Astrocyte (in vitro differentiated cells and primary cell): ENCODE results near the gene UBALD2. TPM values are rescaled to one million over a fixed set of nuclear protein-coding genes. Genes with fewer than 3 reads are reported as not detected.

ENCODE experiments used
- DNase-seq: peaks from one replicate; pipeline ENCODE4 v3.0.0-alpha.2; 2010; ENCODE audit warnings: low read depth
- FAIRE-seq: peaks from 2 replicates; lab custom pipeline; 2011; peaks lifted over from hg19 to GRCh38; lab: Jason Lieb, UNC
- H2AFZ ChIP-seq: 2 replicates; pipeline ENCODE4 v1.6.0; 2012; ENCODE audit warnings: low read depth, low read length, inconsistent platforms
- H3K27ac ChIP-seq: 2 replicates; pipeline ENCODE4 v1.5.1; 2011; ENCODE audit warnings: low read depth, low read length, inconsistent platforms
- H3K27me3 ChIP-seq: 2 replicates; pipeline ENCODE4 v1.6.0; 2011; ENCODE audit warnings: low read length, inconsistent platforms; ENCODE audit not compliant: insufficient read depth
- H3K36me3 ChIP-seq: 2 replicates; pipeline ENCODE4 v1.5.1; 2011; ENCODE audit warnings: low read length, inconsistent platforms; ENCODE audit not compliant: insufficient read depth
- H3K4me1 ChIP-seq: 2 replicates; pipeline ENCODE4 v1.5.1; 2011; ENCODE audit warnings: low read length, inconsistent platforms; ENCODE audit not compliant: insufficient read depth
- H3K4me2 ChIP-seq: 2 replicates; pipeline ENCODE4 v1.6.0; 2012; ENCODE audit warnings: low read length, inconsistent platforms
- H3K4me3 ChIP-seq: 2 replicates; pipeline ENCODE4 v1.5.1; 2011; ENCODE audit warnings: low read depth, mild to moderate bottlenecking, low read length, inconsistent platforms; ENCODE audit not compliant: insufficient read depth
- H3K79me2 ChIP-seq: 2 replicates; pipeline ENCODE4 v1.6.0; 2012; ENCODE audit warnings: mild to moderate bottlenecking, low read length, inconsistent platforms; ENCODE audit not compliant: insufficient read depth
- H3K9ac ChIP-seq: 2 replicates; pipeline ENCODE4 v1.6.0; 2012; ENCODE audit warnings: mild to moderate bottlenecking, low read length, inconsistent platforms
- H3K9me3 ChIP-seq: 2 replicates; pipeline ENCODE4 v1.5.1; 2012; ENCODE audit warnings: low read depth, mild to moderate bottlenecking, low read length, inconsistent platforms; ENCODE audit not compliant: insufficient read depth
- H4K20me1 ChIP-seq: 2 replicates; pipeline ENCODE4 v1.6.0; 2012; ENCODE audit warnings: low read length, inconsistent platforms; ENCODE audit not compliant: insufficient read depth
- H3K27ac Mint-ChIP-seq: one replicate; pipeline ENCODE4 v1.8.0; 2021; ENCODE audit warnings: mild to moderate bottlenecking, mixed read lengths; ENCODE audit not compliant: unreplicated experiment
- H3K27me3 Mint-ChIP-seq: one replicate; pipeline ENCODE4 v1.8.0; 2021; ENCODE audit warnings: low read depth, mixed read lengths; ENCODE audit not compliant: unreplicated experiment
- H3K36me3 Mint-ChIP-seq: one replicate; pipeline ENCODE4 v1.8.0; 2021; ENCODE audit warnings: low read depth, mixed read lengths; ENCODE audit not compliant: unreplicated experiment
- H3K4me1 Mint-ChIP-seq: one replicate; pipeline ENCODE4 v1.8.0; 2021; ENCODE audit warnings: low read depth, mixed read lengths; ENCODE audit not compliant: unreplicated experiment
- H3K4me3 Mint-ChIP-seq: one replicate; pipeline ENCODE4 v1.8.0; 2021; ENCODE audit warnings: mild to moderate bottlenecking, moderate library complexity, mixed read lengths; ENCODE audit not compliant: unreplicated experiment
- H3K9me3 Mint-ChIP-seq: one replicate; pipeline ENCODE4 v1.8.0; 2021; ENCODE audit warnings: mild to moderate bottlenecking, mixed read lengths; ENCODE audit not compliant: unreplicated experiment
- EZH2 ChIP-seq: IDR thresholded peaks from 2 replicates; pipeline ENCODE4 v1.6.1; 2012; ENCODE audit warnings: mild to moderate bottlenecking, low read length, inconsistent platforms; ENCODE audit not compliant: insufficient read depth
- total RNA-seq: library from RNA; stranded (reverse); gene quantifications from 2 replicates; pipeline ENCODE4 v1.2.1, GENCODE V29; 2021
- TF ChIP-seq, protein P1 (sequence below): IDR thresholded peaks from 2 replicates; pipeline ENCODE4 v1.5.1; 2011; ENCODE audit warnings: low read depth, mild to moderate bottlenecking, inconsistent platforms, low read length, moderate library complexity; ENCODE audit not compliant: insufficient read depth

Gene UBALD2
- total RNA-seq, 1 donor from 2014 or later, result 32.8 TPM

DNA sequence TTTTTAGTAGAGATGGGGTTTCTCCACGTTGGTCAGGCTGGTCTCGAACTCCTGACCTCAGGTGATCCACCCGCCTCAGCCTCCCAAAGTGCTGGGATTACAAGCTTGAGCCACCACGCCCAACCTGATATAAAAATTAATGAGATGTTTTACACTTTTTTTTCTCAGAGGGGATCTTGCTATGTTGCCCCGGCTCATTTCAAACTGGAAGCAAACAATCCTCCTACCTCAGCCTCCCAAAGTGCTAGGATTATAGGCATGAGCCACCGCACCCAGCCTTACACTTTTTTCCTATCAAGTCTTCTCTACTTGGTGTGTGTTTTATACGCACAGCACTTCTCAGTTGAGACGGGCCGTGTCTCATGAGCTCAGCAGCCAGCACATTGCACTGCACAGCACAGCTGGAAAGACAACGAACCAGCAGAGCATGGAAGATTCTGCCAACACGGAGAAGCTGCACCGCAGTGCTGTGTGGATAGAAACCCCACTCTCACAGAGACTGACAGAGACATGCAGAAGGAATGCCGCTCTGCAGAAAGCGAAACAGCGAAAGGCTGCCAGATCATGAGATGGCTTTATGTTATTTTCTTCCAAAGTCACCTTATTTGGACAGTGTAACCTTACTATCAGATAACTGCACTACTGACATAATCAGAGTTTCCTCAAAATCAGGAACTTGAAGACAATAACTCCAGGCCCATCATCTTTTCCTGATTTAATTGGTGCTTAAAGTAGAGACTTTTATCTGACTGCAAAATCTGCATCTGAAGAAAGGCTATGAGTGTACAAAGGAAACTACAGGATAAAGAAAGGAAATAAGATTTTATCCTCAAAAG lies 49.5 kb downstream of the UBALD2 start:
- Histone ChIP-seq H3K4me1 (no peaks in the 10 kb centered on the region), H3K9ac (no peak overlapping the region), H3K27me3 (no peaks in the 10 kb centered on the region), H2AFZ (no peak overlapping the region), H4K20me1 (peaks cover 12% of the 10 kb centered on the region), H3K79me2 (no peaks in the 10 kb centered on the region), H3K36me3 (peaks cover 35% of the 10 kb centered on the region), H3K4me3 (no peak overlapping the region), H3K4me2 (no peak overlapping the region), H3K9me3 (no peaks in the 10 kb centered on the region), H3K27ac (no peak overlapping the region)
- Mint-ChIP-seq H3K36me3 (peaks cover 9% of the 10 kb centered on the region), H3K27ac (no peak overlapping the region), H3K4me3 (no peak overlapping the region), H3K27me3 (no peaks in the 10 kb centered on the region), H3K9me3 (no peaks in the 10 kb centered on the region), H3K4me1 (peaks cover 4% of the 10 kb centered on the region)
- FAIRE-seq, result no peak
- no peak for DNase-seq
- TF ChIP-seq EZH2, result no peak
- TF ChIP-seq, protein P1, sequence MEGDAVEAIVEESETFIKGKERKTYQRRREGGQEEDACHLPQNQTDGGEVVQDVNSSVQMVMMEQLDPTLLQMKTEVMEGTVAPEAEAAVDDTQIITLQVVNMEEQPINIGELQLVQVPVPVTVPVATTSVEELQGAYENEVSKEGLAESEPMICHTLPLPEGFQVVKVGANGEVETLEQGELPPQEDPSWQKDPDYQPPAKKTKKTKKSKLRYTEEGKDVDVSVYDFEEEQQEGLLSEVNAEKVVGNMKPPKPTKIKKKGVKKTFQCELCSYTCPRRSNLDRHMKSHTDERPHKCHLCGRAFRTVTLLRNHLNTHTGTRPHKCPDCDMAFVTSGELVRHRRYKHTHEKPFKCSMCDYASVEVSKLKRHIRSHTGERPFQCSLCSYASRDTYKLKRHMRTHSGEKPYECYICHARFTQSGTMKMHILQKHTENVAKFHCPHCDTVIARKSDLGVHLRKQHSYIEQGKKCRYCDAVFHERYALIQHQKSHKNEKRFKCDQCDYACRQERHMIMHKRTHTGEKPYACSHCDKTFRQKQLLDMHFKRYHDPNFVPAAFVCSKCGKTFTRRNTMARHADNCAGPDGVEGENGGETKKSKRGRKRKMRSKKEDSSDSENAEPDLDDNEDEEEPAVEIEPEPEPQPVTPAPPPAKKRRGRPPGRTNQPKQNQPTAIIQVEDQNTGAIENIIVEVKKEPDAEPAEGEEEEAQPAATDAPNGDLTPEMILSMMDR, result no peak

DNA sequence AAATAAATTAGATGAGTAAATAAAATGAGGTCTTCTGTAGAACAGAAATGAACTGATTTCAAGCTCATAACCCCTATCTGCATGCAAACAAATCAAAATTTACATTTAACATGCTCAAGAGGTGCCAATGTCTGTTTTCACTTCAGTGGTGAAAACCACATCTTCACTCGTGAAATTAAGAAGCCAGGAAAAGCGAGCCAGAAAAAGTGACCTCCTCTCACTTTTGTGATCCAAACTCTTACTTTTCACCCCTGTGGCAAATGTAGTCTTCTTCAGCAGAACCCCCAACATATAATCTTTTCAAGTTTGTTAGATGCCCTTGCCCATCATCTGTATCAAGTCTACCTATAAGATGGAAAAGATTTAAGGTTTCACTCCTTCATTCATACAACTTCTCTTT lies 52.4 kb downstream of the UBALD2 start:
- H4K20me1 ChIP-seq, result peaks cover 10% of the 10 kb centered on the region
- H3K4me1 ChIP-seq, result no peaks in the 10 kb centered on the region
- no peak overlapping the region for H3K27ac ChIP-seq
- H3K27me3 ChIP-seq, result no peaks in the 10 kb centered on the region
- peaks cover 28% of the 10 kb centered on the region for H3K36me3 ChIP-seq
- H3K79me2 ChIP-seq, result no peaks in the 10 kb centered on the region
- Mint-ChIP-seq H3K27ac (no peak overlapping the region), H3K4me1 (peaks cover 4% of the 10 kb centered on the region), H3K36me3 (peaks cover 13% of the 10 kb centered on the region), H3K9me3 (no peaks in the 10 kb centered on the region), H3K4me3 (no peak overlapping the region), H3K27me3 (no peaks in the 10 kb centered on the region)
- H2AFZ ChIP-seq, result no peak overlapping the region
- H3K4me3 ChIP-seq, result no peak overlapping the region
- TF ChIP-seq EZH2, result no peak
- TF ChIP-seq, protein P1, result no peak
- H3K4me2 ChIP-seq, result no peak overlapping the region
- no peaks in the 10 kb centered on the region for H3K9me3 ChIP-seq
- no peak overlapping the region for H3K9ac ChIP-seq
- FAIRE-seq, result no peak
- DNase-seq, result no peak

DNA sequence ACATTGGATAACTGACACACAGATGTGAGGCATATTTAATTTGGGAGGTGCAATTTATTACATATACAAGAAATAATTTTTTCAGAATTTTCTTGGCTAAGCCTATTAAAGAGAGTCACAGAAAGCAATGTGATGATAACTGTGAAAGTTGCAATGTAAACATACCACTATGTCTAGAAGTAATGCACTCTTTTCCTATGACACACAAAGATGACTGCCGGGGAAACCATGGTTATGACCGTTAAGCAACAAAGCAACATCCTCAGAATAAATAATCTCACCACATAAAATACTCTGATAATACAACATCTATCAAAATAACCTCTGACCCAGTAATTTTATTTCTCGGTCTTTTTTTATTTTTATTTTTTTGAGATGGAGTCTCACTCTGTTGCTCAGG lies 53.4 kb downstream of the UBALD2 start:
- Histone ChIP-seq H3K79me2 (no peaks in the 10 kb centered on the region), H3K27me3 (no peaks in the 10 kb centered on the region), H3K9me3 (no peaks in the 10 kb centered on the region), H3K27ac (peak overlapping the region; percentile 33), H3K36me3 (peaks cover 18% of the 10 kb centered on the region), H3K4me1 (no peaks in the 10 kb centered on the region), H3K4me3 (no peak overlapping the region), H3K9ac (no peak overlapping the region), H3K4me2 (no peak overlapping the region), H4K20me1 (peaks cover 10% of the 10 kb centered on the region), H2AFZ (no peak overlapping the region)
- Mint-ChIP-seq H3K27me3 (no peaks in the 10 kb centered on the region), H3K27ac (no peak overlapping the region), H3K4me1 (peaks cover 4% of the 10 kb centered on the region), H3K9me3 (no peaks in the 10 kb centered on the region), H3K4me3 (no peak overlapping the region), H3K36me3 (peaks cover 10% of the 10 kb centered on the region)
- no peak for FAIRE-seq
- no peak for TF ChIP-seq EZH2
- TF ChIP-seq, protein P1, result no peak
- DNase-seq, result no peak
